HG02610 (cell line): ENCODE data around the gene CD300A.

Experiments used
- ATAC-seq: cut with Tn5 transposase; IDR thresholded peaks from one replicate; pipeline ENCODE4 v1.9.1; 2021; ENCODE audit warnings: mild to moderate bottlenecking, moderate library complexity; ENCODE audit not compliant: unreplicated experiment

CD300A gene

GRCh38 chr17:74454197-74455024, 12.0 kb upstream of the CD300A start:
- ATAC-seq = peak; percentile 84

- no peak for ATAC-seq
Observed at GRCh38 chr17:74455025-74455545, 11.3 kb upstream of the CD300A start.

GRCh38 chr17:74455821-74456220, 10.6 kb upstream of the CD300A start:
- no peak for ATAC-seq

- ATAC-seq = no peak
Observed at GRCh38 chr17:74457146-74457819, 9.2 kb upstream of the CD300A start.

GRCh38 chr17:74457820-74458166, 8.6 kb upstream of the CD300A start:
- no peak for ATAC-seq

GRCh38 chr17:74458835-74459234, 7.6 kb upstream of the CD300A start:
- no peak for ATAC-seq

- ATAC-seq = no peak
Observed at GRCh38 chr17:74459622-74460021, 6.8 kb upstream of the CD300A start.

- no peak for ATAC-seq
Observed at GRCh38 chr17:74460241-74460640, 6.2 kb upstream of the CD300A start.

GRCh38 chr17:74460996-74461395, 5.4 kb upstream of the CD300A start:
- ATAC-seq = no peak

GRCh38 chr17:74461611-74462010, 4.8 kb upstream of the CD300A start:
- no peak for ATAC-seq

- no peak for ATAC-seq
Observed at GRCh38 chr17:74464730-74465377, 1.6 kb upstream of the CD300A start.

- ATAC-seq = no peak
Observed at GRCh38 chr17:74465378-74466110, 890 bp upstream of the CD300A start.

GRCh38 chr17:74466828-74467184, 372 bp downstream of the CD300A start:
- ATAC-seq = no peak

- ATAC-seq = peak; percentile 61
Observed at GRCh38 chr17:74467221-74467951, 952 bp downstream of the CD300A start.

GRCh38 chr17:74471341-74471740, 4.9 kb downstream of the CD300A start:
- no peak for ATAC-seq

- ATAC-seq = no peak
Observed at GRCh38 chr17:74472890-74473289, 6.5 kb downstream of the CD300A start.

GRCh38 chr17:74473294-74473693, 6.9 kb downstream of the CD300A start:
- no peak for ATAC-seq

GRCh38 chr17:74474043-74474792, 7.8 kb downstream of the CD300A start:
- ATAC-seq = no peak

GRCh38 chr17:74475189-74475588, 8.8 kb downstream of the CD300A start:
- ATAC-seq = no peak

- no peak for ATAC-seq
Observed at GRCh38 chr17:74477411-74477810, 11.0 kb downstream of the CD300A start.
